ENCODE results near the gene PLEKHS1.
"Not testable (repeated sequence)": the region's sequence is repeated elsewhere in the genome, so short reads cannot be mapped to it uniquely, and the experiment has no call there.

PLEKHS1 gene

DNA sequence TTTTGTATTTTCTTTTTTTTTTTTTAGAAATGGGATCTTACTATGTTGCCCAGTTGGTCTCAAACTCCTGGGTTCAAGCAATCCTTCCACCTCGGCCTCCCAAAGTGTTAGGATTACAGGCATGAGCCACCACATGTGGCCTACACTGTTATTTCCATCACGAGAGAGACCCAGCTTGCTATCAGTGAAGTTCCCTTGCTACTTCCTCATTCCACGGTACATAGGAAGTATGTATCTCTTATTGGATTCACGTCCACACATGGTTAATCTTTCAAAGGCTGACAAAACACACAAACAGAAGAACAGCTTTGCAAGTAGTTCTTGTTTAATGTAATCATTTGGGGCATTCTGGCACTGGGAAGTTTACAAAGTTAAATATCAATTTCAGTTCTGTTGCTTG is 51.5 kb downstream of the PLEKHS1 start:
- DNase-seq: no peak

DNA sequence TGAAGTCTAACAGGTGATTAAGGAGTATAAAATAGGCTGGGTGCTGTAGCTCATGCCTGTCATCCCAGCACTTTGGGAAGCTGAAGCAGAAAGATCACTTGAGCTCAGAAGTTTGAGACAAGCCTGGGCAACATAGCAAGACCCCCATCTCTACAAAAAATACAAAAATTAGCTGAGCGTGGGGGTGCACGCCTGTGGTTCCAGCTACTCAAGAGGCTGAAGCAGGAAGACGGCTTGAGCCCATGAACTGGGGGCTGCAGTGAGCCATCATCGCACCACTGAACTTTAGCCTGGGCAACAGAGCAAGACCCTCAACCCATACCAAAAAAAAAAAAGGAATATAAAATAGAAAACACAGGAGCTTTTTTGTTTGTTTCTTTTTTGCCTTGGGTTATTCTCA is 55.0 kb downstream of the PLEKHS1 start:
- no peak for DNase-seq

DNA sequence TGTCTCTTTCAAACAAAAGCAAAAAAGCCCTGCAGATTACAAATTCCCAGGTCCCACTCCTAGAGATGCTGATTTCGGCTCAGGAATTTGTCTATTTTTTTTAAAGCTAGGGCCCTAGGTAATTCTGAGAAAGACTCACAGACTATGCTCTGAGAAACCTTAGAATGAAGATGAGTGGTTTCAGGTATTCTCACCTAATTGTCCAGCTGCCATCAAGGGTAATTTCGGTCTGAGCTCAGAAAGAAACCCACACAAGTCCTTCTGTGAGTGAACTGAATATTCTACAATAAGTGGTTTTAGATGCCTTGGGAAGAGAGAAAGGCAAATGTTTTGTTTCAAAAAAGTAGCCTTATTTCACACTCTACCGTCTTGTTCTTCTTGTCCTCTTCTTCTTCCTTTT is 56.7 kb downstream of the PLEKHS1 start:
- no peak for DNase-seq

DNA sequence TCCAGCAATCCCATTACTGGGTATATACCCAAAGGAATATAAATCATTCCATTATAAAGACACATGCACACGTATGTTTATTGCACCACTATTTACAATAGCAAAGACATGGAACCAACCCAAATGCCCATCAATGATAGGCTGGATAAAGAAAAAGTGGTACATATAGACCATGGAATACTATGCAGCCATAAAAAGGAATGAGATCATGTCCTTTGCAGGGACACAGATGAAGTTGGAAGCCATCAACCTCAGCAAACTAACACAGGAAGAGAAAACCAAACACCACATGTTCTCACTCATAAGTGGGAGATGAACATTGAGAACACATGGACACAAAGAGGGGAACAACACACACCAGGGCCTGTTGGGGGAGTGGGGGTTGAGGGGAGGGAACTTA is 63.2 kb downstream of the PLEKHS1 start:
- DNase-seq: not testable (repeated sequence)

DNA sequence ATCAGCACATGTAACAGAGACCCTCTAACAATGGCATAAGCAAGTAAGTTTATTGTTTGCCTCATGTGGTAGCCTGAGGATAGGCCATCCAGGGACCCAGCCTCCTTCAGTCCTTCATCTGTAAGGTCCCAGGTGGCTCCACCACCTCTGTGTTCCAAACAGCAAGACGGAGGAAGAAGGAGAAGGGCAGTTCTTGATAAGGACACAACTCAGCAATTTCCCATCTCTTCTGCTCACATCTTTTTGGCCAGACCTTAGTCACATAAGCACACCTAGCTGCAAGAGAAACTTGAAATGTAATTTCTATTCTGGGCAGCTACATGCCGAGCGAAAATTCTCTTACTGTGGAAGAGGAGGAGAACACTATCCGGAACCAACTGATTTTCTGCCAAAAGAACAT is 68.5 kb downstream of the PLEKHS1 start:
- DNase-seq: no peak

DNA sequence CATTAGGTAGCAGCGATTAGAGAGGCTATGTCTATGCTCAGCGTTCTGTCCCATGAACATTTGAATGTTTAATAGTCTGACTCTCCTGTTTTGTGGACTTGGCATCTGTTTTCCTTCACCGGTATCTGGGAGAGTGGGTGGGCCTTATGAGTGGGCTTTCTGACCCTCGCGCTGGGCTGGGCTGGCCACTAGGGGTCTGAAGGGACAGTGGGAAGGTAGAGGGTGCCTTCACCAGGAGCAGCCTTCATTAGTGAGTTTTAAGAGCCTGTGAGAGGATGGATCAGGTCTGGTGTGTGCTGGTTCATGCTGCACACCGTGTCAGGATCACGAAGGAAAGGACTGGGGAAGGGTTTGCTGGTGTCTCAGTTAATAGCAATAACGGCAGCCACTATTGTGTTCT is 69.0 kb downstream of the PLEKHS1 start:
- DNase-seq: no peak

DNA sequence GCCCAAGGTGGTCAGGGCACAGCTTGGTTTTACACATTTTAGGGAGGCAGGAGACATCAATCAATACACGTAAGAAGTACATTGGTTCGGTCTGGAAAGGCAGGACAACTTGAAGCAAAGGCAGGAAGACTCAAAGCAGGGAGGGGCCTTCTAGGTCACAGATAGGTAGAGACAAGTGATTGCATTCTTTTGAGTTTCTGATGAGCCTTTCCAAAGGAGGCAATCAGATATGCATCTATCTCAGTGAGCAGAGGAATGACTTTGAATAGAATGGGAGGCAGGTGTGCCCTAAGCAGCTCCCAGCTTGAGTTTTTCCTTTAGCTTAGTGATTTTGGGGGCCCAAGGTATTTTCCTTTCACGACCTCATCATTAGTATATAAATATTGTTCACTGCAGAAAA is 69.8 kb downstream of the PLEKHS1 start:
- not testable (repeated sequence) for DNase-seq

DNA sequence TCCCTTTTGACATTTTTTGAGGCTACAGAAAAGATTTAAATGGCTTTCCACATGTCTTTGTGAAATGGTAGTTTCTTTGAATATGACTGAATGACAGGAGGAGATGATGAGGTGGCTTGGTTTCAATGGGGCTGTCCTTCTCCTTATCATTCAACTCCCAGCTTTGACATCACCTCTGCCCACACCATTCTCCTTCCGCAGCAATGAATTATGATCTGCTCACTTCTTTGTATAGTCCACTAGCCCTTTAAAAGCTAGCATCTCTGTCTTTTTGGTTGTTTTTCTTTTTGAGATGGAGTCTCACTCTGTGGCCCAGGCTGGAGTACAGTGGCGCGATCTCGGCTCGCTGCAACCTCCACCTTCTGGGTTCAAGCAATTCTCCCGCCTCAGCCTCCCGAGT is 70.7 kb downstream of the PLEKHS1 start:
- DNase-seq: no peak

DNA sequence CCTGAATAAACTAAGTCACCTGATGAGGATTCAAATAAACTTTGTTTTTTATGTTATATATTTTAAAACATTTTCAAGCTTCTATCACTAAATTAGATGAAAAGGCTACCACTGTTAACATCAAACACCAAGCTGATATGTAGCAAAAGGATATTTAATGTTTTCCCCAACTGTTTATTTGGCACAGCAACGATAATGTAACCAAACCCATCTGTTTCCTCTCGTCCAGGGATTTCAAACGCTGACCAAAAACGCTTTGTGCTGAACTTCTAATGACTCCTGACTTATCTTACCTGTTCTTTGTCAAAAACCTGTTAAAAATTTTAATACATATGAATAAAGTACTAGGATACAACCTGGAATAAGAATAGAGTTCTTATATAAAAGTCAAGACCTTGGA is 71.9 kb downstream of the PLEKHS1 start:
- no peak for DNase-seq

DNA sequence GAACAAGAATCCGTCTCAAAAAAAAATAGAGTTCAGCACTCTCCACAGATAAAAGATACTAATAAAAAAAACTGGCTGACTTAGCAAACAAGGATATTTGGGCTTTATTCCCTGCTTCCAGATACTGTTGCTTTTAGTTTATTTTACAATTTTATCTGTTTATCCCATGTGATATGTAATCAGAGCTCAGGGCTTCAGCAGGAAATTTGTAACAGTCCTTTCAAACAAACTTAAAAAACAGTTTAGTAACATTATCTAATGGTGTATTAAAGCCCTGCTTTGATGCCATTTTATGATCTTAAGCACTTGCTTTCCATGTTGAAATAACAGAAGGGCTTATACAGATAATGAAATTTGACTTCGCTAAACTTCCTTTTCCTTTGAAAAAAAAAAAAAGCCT is 74.3 kb downstream of the PLEKHS1 start:
- DNase-seq: no peak

DNA sequence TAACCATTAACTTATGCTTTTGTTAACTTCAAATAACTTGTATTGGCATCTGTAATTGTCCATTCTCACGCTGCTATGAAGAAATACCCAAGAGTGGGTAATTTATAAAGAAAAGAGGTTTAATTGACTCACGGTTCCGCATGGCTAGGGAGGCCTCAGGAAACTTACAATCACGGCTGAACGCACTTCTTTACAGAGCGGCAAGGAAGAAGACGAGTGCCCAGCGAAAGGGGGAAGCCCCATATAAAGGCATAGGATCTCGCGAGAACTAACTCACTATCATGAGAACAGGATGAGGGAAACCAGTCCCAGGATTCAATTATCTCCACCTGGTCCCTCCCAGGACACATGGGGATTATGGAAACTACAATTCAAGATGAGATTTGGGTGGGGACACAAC is 77.1 kb downstream of the PLEKHS1 start:
- not testable (repeated sequence) for DNase-seq
